ENCODE results near the gene CHST11.

The CHST11 gene

GRCh38 chr12:104729091-104729490, 272.3 kb downstream of the CHST11 start:
- DNase-seq = no peak

- DNase-seq = no peak
These were observed 273.1 kb downstream of the CHST11 start for GRCh38 chr12:104729610-104730446.

- DNase-seq = no peak
These were observed 274.0 kb downstream of the CHST11 start for GRCh38 chr12:104730763-104731162.

GRCh38 chr12:104733717-104734175, 277.0 kb downstream of the CHST11 start:
- DNase-seq = peak; percentile 24 to 60

GRCh38 chr12:104734541-104735095, 277.9 kb downstream of the CHST11 start:
- DNase-seq = no peak

GRCh38 chr12:104735801-104736200, 279.1 kb downstream of the CHST11 start:
- no peak for DNase-seq

GRCh38 chr12:104736307-104736706, 279.6 kb downstream of the CHST11 start:
- DNase-seq = no peak

GRCh38 chr12:104737113-104737512, 280.4 kb downstream of the CHST11 start:
- no peak for DNase-seq

GRCh38 chr12:104737791-104738301, 281.1 kb downstream of the CHST11 start:
- DNase-seq = peak in 1 of 2 experiments; percentile 32

- DNase-seq = peak; percentile 18 to 59
These were observed 281.6 kb downstream of the CHST11 start for GRCh38 chr12:104738331-104738730.

- peak in 1 of 2 experiments; percentile 56 for DNase-seq
These were observed 282.3 kb downstream of the CHST11 start for GRCh38 chr12:104738776-104739642.

GRCh38 chr12:104740668-104741067, 283.9 kb downstream of the CHST11 start:
- DNase-seq = no peak

GRCh38 chr12:104741077-104741476, 284.3 kb downstream of the CHST11 start:
- no peak for DNase-seq

GRCh38 chr12:104741497-104742367, 285.0 kb downstream of the CHST11 start:
- no peak for DNase-seq

- no peak for DNase-seq
These were observed 285.9 kb downstream of the CHST11 start for GRCh38 chr12:104742551-104743201.

- DNase-seq = no peak
These were observed 286.4 kb downstream of the CHST11 start for GRCh38 chr12:104743202-104743580.

- peak; percentile 47 to 65 for DNase-seq
These were observed 287.2 kb downstream of the CHST11 start for GRCh38 chr12:104743753-104744548.

- no peak for DNase-seq
These were observed 289.8 kb downstream of the CHST11 start for GRCh38 chr12:104746467-104747088.

- no peak for DNase-seq
These were observed 290.6 kb downstream of the CHST11 start for GRCh38 chr12:104747330-104747729.

GRCh38 chr12:104747955-104748354, 291.2 kb downstream of the CHST11 start:
- no peak for DNase-seq
